ENCODE data around the gene AHDC1. TPM values are rescaled to one million over a fixed set of nuclear protein-coding genes. Genes with fewer than 3 reads are reported as not detected.

The AHDC1 gene
- total and polyA plus RNA-seq, 2 of the 13 experiments (the other 11 are each of a cell fraction or from before 2014, with no cell fraction given): 1.0 to 2.7 TPM

GRCh38 chr1:27606708-27607238, 2.8 kb upstream of the AHDC1 start (continued):
- TF ChIP-seq, protein P1, sequence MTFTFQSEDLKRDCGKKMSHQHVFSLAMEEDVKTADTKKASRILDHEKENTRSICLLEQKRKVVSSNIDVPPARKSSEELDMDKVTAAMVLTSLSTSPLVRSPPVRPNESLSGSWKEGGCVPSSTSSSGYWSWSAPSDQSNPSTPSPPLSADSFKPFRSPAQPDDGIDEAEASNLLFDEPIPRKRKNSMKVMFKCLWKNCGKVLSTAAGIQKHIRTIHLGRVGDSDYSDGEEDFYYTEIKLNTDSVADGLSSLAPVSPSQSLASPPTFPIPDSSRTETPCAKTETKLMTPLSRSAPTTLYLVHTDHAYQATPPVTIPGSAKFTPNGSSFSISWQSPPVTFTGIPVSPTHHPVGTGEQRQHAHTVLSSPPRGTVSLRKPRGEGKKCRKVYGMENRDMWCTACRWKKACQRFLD (CRISPR knock-in tag; IDR thresholded peaks at IDR 0.05; ENCODE audit: borderline replicate concordance): no peak; the same call in 1 of the 2 replicates
- TF ChIP-seq ZNF556 (CRISPR knock-in tag; IDR thresholded peaks at IDR 0.05; ENCODE audit: borderline replicate concordance): 0 out of 2 replicates have a peak, but pooled peaks have one; percentile 2
- TF ChIP-seq ZNF431 (CRISPR knock-in tag; IDR thresholded peaks at IDR 0.05; ENCODE audit: borderline replicate concordance, low read depth): 0 out of 2 replicates have a peak, but pooled peaks have one; percentile 44
- no peak for TF ChIP-seq KLF15 (CRISPR knock-in tag; IDR thresholded peaks at IDR 0.05; ENCODE audit: borderline replicate concordance)
- no peak for TF ChIP-seq FLYWCH1 (CRISPR knock-in tag; IDR thresholded peaks at IDR 0.05)
- TF ChIP-seq BRD4 (CRISPR knock-in tag; IDR thresholded peaks at IDR 0.05): no peak
- peak; percentile 79; the same call in 1 of the 2 replicates for TF ChIP-seq ZNF572 (CRISPR knock-in tag; IDR thresholded peaks at IDR 0.05)

DNA sequence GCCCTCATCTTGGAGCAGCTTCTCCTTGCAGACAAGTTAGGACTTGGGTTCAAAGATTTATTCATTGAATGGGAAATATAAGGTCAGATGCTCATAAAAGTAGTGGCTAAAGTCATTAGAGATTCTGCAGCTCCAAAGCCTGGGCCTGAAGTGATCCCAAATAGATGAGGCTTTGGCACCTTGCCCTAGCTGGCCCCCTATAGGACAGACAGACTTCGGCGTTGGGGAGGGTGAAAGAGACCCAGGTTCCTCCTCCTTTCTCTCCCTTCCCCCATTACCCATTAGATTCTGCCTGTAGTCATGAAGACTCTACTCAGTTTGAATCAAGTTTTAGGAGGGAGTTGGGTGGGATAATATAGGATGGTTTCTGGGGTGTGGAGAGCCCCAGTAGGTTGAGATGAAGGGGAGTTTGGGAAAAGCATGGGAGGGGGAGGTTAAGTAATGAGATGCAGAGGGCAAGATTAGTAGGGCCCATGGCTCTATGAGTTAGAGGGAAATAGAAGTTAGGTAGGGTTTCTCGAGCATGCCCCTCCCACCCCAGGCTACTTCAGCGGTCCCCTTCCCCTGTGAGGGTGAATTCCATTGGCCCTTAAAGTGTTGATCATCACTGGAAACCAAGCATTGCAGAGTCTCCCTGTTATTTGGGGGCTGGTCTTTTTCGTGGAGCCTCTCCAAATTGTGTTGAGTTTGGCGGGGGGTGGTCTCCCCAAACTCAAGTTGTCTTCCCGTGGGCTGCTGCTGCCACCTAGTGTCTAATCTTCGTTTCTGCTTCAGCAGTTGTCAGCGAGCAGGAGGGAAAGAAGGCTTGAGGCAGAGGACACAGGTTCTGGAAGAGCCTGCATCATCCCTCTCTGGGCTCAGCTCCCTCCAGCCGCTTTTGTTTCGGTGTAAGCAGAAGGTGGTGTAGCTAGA, 2.1 kb upstream of the AHDC1 start:
- Histone ChIP-seq H3K27ac (ENCODE audit: extremely low read length, insufficient read depth, low read length) (peak overlapping the region; percentile 55), H3K27me3 (ENCODE audit: control insufficient read depth in 1 of 2, insufficient read depth in 2 of 2, low read length in 2 of 2) (peaks cover 0 to 8% of the 10 kb centered on the region in 2 experiments; a peak in 1 of 5 replicates), H2AFZ (ENCODE audit: low read length) (no peak overlapping the region), H3K9ac (ENCODE audit: insufficient read depth, low read depth, low read length) (no peak overlapping the region), H3K4me2 (ENCODE audit: low read depth, low read length) (peak overlapping the region; percentile 92), H4K20me1 (ENCODE audit: insufficient read depth, low read length) (peaks cover 13% of the 10 kb centered on the region; the same call in 1 of the 2 replicates), H3K36me3 (replicated peaks in 1 of 2; ENCODE audit: control insufficient read depth in 1 of 2, insufficient read depth in 2 of 2, low read length in 2 of 2) (no peaks in the 10 kb centered on the region), H3K9me3 (ENCODE audit: low read length) (no peaks in the 10 kb centered on the region), H3K79me2 (ENCODE audit: insufficient read depth, low read length) (peaks cover 16% of the 10 kb centered on the region), H3K4me3 (replicated peaks in 1 of 3; ENCODE audit: insufficient read depth in 1 of 3, low read depth in 2 of 3, low read length in 3 of 3) (peak overlapping the region in 2 of 3 experiments; percentile 22 to 66; a peak in 2 of 6 replicates), H3K4me1 (ENCODE audit: insufficient read depth, low read length) (peaks cover 69% of the 10 kb centered on the region)
- FAIRE-seq (peak; percentile 75), DNase-seq (ENCODE audit: low spot score) (peak; percentile 58), ATAC-seq (peak; percentile 17)
- in situ Hi-C loops (cut with HindIII; ENCODE audit: extremely low pct_ligation_motif_present, low pct_unique_long_range_greater_than_20kb): loop anchor here (5.0 to 10.0 kb wide), 3 partner anchors 49 to 311 kb away; partner anchors contain the start of gene GPR3
- intact Hi-C loops (cut with micrococcal nuclease; ENCODE audit: unreplicated experiment): loop anchor here (1.0 to 5.0 kb wide), 4 partner anchors 50 to 213 kb away; partner anchors contain the start of gene GPR3
- WGBS (ENCODE audit: low lambda C conversion rate): 2% methylated on average over 11 of the region's 11 CpGs
- CTCF ChIA-PET (ENCODE audit: low intra/inter-chr PET ratio, low total read pairs): interaction anchor here (0.8 to 4.9 kb wide), 10 partner anchors 37 to 213 kb away, joined by 3 to 63 read pairs (median 6); partner anchors contain the start of gene GPR3
- BruUV-seq (replicated peaks): no TSS peak
- POLR2A ChIA-PET: interaction anchor here (1.0 to 4.6 kb wide), 13 partner anchors 38 to 241 kb away, joined by 3 to 38 read pairs (median 7); partner anchors contain the start of genes FAM76A and WASF2
- TF ChIP-seq ZNF766 (CRISPR knock-in tag; IDR thresholded peaks at IDR 0.05; ENCODE audit: borderline replicate concordance): no peak
- TF ChIP-seq TSC22D2 (CRISPR knock-in tag; IDR thresholded peaks at IDR 0.05; ENCODE audit: borderline replicate concordance): peak; percentile 43; the same call in 1 of the 2 replicates
- peak; percentile 34; the same call in 1 of the 2 replicates for TF ChIP-seq ZNF777 (CRISPR knock-in tag; IDR thresholded peaks at IDR 0.05)
- TF ChIP-seq, protein P2, sequence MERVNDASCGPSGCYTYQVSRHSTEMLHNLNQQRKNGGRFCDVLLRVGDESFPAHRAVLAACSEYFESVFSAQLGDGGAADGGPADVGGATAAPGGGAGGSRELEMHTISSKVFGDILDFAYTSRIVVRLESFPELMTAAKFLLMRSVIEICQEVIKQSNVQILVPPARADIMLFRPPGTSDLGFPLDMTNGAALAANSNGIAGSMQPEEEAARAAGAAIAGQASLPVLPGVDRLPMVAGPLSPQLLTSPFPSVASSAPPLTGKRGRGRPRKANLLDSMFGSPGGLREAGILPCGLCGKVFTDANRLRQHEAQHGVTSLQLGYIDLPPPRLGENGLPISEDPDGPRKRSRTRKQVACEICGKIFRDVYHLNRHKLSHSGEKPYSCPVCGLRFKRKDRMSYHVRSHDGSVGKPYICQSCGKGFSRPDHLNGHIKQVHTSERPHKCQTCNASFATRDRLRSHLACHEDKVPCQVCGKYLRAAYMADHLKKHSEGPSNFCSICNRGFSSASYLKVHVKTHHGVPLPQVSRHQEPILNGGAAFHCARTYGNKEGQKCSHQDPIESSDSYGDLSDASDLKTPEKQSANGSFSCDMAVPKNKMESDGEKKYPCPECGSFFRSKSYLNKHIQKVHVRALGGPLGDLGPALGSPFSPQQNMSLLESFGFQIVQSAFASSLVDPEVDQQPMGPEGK (CRISPR knock-in tag; IDR thresholded peaks at IDR 0.05): peak; percentile 54; the same call in 1 of the 2 replicates
- TF ChIP-seq CTCF (CRISPR knock-in tag; IDR thresholded peaks at IDR 0.05): peak; percentile 96

Data from HepG2 (cell line).